Activated CD4-positive, alpha-beta T cell treated with anti-CD3 and anti-CD28 coated beads, Interleukin-2, amount 50 U/mL, for 24 hours (primary cell): ENCODE results near the gene TLE3.

ENCODE experiments used
- DNase-seq, 2 donors: peaks; one replicate each; pipeline ENCODE4 v3.0.0-alpha.2; 2020; ENCODE audit warnings: low read depth in 1 of 2, low spot score in 1 of 2

Gene TLE3

DNA sequence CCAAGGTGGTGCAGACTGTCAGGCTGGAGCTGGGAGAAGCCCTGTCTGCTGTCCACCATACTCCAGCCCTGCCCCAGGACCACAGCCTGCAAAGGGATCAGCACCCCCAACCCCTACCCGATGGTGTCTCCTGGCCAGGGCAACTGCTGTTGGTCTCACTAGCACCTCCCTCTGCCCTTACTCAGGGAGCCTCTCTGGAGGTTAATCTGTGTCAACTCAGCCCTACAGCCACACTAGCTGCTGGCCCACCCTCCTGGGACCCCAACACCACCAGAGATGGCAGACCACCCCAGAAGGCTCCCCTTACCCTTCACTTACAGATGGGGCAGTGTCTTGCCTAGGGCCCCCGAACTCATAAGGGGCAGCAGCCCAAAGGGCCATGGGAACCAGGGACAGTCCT is 65.2 kb downstream of the TLE3 start:
- no peak for DNase-seq

- no peak for DNase-seq
Measured at GRCh38 chr15:70031713-70032112, 66.0 kb downstream of the TLE3 start.

DNA sequence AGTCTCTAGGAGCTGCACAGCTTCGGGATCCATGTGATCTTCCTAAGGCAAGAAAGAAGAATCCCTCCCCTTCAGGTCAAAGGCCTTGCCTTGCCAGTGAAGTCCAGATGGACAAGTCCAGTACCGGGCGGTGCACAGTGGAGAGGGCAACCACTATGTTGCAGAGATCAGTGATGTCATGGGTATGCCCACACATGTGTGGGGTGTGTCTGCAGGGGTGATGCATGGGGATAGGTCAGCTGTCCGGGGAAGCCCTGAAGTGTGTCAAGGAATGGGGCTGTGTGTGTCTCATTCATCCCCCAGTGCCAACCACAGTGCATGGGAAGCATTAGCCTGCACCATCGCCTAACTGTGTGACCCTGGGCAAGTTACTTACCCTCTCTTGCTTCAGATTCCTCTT is 66.5 kb downstream of the TLE3 start:
- no peak for DNase-seq

GRCh38 chr15:70030851-70031250 is 66.9 kb downstream of the TLE3 start:
- no peak for DNase-seq

DNA sequence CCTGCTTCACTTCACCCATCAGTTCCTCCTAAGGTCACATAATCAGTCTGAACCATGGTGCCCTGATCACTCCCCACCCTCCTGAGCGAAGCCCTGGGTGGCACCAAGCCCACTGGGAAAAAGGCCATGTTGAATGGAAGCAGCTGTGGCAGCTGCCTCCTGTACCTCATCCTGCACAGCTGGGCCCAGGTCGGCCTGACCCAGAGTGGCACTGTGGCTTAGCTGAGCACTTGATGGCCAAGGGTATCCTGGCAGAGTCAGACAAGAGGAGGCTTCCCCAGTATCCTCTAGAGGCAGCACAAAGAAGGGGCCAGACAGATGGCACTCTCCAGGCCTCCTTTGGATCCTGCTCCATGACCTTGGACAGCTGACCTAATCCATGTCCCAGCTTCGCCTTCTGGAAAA is 68.4 kb downstream of the TLE3 start:
- no peak for DNase-seq

GRCh38 chr15:70027518-70027917 is 70.2 kb downstream of the TLE3 start:
- no peak for DNase-seq

DNA sequence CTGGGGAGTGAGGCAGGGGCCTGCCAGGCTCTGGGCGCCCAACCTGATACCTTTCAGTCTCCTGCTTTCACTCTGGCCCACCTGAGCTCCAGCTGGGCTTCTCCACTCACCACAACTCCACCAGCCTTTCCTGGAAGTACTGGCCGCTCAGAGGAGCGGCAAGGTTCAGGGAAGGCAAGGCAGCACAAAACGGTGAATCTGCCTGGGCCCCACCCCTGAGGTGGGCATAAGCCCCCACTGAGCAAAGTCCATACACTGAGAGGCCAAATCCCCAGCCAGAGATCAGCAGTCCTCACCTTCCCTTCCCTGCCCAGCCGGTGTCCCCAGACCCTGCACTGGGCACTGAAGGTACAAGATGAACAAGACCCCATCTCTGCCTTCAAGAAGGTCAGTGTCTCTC is 70.7 kb downstream of the TLE3 start:
- no peak for DNase-seq

- no peak for DNase-seq
Measured at GRCh38 chr15:70025413-70026296, 72.1 kb downstream of the TLE3 start.

DNA sequence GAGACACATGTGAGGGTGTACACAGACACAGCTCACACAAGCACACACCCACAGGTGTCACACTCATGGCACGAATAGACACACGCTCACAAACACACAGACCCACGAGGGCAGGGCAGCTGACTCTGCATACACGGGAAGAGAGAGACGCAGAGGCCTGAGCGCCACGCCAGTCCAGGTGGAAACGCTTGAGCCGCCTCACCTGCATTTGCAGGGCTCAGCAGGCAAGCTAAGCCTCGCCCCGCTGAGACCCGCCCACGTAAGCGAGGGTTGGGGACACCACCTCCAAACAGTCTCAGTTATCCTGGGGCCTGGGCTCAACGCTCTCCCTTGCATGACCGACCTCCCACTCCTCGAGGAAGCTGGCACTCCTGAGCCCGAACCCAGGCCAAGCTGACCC is 73.2 kb downstream of the TLE3 start:
- DNase-seq = no peak

- no peak for DNase-seq
Measured at GRCh38 chr15:70023769-70024491, 73.8 kb downstream of the TLE3 start.

DNA sequence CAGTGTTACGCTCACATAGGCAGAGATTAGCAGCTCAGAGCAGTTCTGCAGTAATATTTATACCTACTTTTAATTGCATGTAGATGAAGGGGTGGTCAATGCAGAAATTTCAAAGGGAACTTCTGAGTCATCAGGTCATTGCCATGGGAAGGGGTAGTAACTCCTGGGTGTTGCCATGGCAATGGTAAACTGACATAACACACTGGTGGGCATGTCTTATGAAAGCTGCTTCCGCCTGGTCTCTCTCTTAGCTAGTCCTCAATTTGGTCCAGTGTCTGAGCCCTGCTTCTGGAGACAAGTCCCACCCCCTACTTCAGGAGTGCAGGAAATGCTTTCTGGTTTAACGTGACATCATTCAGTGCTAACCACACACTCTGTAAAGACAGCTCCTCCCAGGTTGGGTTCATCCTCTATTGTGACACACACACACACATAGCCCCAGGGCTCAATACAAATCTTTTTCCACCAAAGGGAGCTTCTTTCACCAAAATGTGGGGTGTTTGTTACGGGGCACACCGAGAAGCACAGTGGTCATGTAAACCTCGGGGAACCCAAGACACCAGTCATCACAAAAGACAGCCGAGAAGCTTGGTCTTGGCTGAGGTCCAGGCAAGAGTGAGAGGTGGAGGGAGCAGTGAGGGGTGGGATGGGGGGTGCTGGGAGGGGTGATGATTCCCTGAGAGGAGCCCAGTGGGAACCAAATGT is 74.5 kb downstream of the TLE3 start:
- peak in 1 of 2 donors; percentile 35 for DNase-seq

GRCh38 chr15:70020229-70020628 is 77.5 kb downstream of the TLE3 start:
- no peak for DNase-seq

DNA sequence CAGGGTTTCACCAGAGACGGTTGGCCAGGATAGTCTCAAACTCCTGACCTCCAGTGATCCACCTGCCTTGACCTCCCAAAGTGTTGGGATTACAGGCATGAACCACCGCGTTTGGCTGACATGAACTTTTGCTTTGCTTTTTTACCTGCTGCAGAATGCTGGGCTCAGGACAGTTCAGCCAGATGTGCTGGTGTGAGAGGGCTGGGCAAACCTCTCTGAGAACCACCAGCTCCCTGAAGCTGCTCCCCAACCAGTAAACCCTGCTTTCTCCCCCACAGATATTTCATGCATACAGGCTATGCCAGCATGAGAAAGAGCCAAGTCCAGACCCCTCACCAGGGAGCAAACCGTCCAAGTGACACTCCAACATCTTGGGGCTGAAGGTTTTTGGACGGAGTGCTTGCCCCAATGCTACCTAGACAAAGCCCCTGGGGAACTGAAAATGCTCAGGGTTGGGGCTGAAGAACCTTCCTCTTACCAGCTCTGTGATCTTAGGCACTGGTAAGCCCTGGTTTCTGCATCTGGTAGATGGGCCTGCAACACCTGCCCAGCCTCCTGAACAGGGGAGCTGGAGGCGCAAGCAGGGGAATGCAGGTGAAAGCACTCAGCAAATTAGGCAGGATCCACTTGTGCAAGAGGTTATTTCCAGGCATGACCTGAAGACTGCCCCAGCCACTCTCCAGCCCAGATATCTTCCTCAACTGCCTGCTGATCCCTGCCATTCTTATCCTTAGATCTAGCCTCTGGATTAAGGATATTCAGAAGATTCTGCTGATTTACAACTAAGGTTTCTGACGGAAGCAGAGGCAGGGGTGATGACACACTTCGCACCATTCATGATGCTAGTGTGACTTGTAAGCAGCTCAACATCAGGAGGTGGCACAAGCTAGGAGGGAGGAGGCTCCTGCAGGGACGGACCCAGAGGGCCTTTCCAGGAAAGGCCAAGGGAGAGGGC is 78.8 kb downstream of the TLE3 start:
- DNase-seq = no peak

GRCh38 chr15:70017801-70018200 is 79.9 kb downstream of the TLE3 start:
- no peak for DNase-seq

DNA sequence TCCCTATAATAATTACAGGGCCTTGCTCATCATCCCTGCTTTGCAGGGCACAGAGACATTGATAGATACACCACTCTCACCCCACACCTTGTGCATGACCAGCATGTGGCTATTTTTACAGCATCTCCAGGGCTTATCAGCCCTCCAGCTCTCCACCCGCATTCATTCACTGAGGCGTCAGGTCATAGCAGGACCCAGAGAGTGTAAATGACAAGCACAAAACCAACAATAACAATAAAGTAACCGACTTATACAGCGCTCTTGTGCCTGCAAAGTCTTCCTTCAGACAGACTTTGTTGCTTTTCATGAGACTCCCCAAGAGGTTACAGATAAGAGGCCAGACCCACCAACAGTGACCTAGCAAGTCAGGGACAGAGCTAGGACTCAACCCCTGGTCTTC is 80.7 kb downstream of the TLE3 start:
- DNase-seq = no peak

- DNase-seq = no peak
Measured at GRCh38 chr15:70016511-70016994, 81.2 kb downstream of the TLE3 start.

GRCh38 chr15:70014860-70015490 is 82.7 kb downstream of the TLE3 start:
- DNase-seq = no peak

DNA sequence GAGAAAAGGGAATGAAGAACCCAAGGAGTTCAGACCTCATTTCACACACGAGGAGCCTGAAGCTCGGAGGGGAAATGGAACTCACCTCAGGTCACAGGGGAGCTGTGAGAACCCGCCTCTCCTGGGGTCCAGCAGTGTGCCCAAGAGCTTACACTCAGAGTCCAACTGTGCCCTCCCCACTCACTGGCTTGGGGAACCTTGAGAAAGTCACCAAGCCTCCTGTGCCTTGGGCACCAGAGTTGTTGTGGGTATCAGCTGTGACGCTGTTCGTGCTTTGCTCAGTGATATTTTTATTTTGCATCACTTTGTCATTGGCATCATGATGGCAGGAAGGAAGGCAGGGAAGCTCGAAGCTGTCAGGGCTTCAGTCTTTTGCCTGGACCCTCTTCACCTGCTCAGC is 83.4 kb downstream of the TLE3 start:
- DNase-seq = no peak

- no peak for DNase-seq
Measured at GRCh38 chr15:70013656-70014313, 83.9 kb downstream of the TLE3 start.

DNA sequence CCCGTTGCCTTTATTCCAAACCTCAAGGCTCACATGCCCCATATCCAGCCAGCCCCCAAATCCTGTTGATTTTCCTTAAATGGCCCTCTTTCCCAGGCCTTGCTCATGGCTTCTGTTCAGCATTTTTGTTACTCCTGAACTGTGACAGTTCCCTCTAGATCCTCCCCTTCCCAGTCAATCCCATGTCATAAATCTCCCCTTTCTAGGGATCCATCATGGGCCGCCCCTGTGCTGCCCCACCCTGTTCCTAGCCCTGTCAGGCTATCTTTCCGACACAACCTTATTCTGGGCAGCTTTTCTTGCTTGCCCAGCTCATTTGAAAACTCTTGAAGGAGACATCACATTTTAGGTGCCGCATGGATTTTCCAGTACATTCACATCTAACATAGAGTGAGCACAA is 84.8 kb downstream of the TLE3 start:
- no peak for DNase-seq
